ENCODE results near the gene PEX11G.
"Not testable (repeated sequence)": the region's sequence is repeated elsewhere in the genome, so short reads cannot be mapped to it uniquely, and the experiment has no call there.

PEX11G gene

GRCh38 chr19:7463575-7463974 is 25.3 kb downstream of the PEX11G start:
- no peak for DNase-seq

GRCh38 chr19:7461841-7462629 is 26.8 kb downstream of the PEX11G start:
- no peak for DNase-seq

- DNase-seq: no peak
Observed at GRCh38 chr19:7460562-7460966, 28.3 kb downstream of the PEX11G start.

- DNase-seq: no peak
Observed at GRCh38 chr19:7459773-7460172, 29.1 kb downstream of the PEX11G start.

GRCh38 chr19:7458675-7459074 is 30.2 kb downstream of the PEX11G start:
- no peak for DNase-seq

DNA sequence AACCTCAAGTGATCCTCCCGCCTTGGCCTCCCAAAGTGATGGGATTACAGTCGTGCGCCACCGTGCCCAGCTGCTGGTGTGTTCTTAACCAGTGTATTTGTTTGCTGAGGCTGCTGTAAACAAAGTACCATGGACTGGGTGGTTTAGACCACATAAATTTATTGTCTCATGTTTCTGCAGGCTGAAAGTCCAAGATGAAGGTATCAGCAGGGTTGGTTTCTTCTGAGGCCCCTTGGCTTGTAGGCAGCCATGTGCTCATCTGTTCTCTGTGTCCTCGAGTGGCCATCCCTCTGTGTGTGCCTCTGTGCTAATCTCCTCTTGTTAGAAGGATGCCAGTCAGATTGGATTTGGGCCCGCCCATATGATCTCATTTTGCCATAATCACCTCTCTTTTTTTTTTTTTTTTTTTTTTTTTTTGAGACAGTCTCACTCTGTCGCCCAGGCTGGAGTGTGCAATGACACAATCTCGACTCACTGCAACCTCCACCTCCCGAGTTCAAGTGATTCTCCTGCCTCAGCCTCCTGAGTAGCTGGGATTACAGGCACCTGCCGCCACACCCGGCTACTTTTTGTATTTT is 31.8 kb downstream of the PEX11G start:
- peak in 1 of 2 experiments; percentile 15 for DNase-seq

DNA sequence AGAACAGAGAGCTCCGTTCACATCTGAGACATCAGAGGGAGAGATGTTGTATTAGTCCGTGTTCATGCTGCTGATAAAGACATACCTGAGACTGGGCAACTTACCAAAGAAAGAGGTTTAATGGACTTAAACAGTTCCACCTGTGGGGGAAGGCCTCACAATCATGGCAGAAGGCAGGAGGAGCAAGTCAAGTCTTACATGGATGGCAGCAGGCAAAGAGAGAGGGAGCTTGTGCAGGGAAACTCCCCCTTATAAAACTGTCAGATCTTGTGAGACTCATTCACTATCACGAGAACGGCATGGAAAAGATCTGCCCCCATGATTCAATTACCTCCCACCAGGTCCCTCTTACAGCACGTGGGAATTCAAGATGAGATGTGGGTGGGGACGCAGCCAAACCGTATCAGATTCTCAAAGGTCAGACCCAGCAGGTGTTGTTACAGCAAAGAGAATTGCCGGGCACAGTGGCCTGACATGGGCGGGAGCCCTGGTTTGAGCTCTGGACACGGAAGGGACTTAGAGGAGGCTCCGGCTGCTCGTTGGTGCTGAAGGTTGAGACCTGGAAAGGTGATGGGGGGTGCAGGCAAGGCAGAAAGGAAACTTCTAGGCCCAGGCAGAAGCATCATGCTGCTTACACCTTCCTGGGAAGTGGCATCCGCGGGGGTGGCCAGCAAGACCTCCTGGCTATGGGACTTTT is 33.1 kb downstream of the PEX11G start:
- no peak for DNase-seq

DNA sequence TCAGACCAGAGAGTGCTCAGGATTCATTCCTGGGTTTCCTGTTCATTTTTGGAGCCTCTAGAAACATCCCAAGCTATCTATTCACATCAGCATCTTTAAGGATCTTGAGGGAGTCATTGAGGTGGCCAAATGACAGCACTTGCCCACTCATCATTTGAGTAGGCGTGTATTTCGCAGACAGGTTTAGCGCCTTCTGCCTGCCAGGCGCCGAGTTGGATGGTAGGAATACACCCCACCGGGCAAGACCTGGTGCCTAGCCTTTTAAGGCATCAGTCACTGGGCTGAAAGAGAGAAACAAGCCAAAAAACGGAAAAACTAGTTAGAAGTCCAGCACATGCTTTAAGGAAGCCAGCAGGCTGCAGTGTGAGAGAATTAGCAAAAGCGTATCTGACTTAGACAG is 33.8 kb downstream of the PEX11G start:
- DNase-seq: no peak

GRCh38 chr19:7450243-7451223 is 38.3 kb downstream of the PEX11G start:
- DNase-seq: no peak

DNA sequence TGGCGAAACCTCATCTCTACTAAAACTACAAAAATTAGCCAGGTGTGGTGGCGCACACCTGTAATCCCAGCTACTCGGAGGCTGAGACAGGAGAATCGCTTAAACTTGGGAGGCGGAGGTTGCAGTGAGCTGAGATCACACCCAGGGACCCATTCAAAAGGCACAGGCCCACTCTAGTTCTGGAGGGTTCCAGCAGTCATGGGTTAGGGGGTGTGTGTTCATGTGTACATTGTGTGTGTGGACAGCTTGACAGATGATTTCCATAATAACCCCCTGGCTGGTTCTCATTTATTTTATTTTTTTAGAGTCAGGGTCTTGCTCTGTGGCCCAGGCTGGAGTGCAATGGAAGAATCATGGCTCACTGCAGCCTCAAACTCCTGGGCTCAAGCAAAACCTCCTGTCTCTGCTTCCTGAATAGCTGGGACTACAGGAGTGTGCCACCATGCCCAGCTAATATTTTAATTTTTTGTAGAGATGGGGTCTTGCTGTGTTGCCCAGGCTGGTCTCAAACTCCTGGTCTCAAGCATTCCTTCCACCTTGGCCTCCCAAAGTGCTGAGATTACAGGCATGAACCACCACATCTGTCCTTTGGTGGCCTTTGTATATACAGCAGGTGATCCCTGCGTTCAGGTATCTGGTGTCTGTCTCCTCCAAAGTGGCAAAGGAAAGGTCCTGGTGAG is 39.3 kb downstream of the PEX11G start:
- DNase-seq: not testable (repeated sequence)

GRCh38 chr19:7447648-7448047 is 41.2 kb downstream of the PEX11G start:
- DNase-seq: no peak

GRCh38 chr19:7445104-7445503 is 43.7 kb downstream of the PEX11G start:
- no peak for DNase-seq

GRCh38 chr19:7444042-7444441 is 44.8 kb downstream of the PEX11G start:
- no peak for DNase-seq

- DNase-seq: no peak
Observed at GRCh38 chr19:7442423-7442822, 46.4 kb downstream of the PEX11G start.

- no peak for DNase-seq
Observed at GRCh38 chr19:7441468-7442146, 47.2 kb downstream of the PEX11G start.

GRCh38 chr19:7440188-7440975 is 48.5 kb downstream of the PEX11G start:
- DNase-seq: no peak

- no peak for DNase-seq
Observed at GRCh38 chr19:7435586-7435985, 53.2 kb downstream of the PEX11G start.

DNA sequence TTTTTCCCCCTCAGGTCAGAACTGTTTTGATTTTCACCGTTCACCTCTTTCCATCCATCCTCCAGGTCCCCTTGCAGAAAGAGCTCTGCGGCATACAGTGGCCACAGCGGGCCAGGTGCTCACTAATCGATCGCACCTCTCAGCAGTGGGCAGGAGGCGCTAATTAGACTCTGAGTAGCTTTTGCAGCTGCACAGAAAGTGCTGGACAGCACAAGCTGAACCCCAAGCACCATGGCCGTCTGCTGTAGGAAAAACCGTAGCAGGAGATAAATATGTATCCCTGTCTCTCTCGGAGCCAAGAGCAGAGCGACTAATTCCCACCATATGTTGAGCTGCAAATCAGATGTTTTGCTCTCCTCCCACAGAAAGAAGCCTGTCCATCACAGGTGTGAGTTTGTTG is 54.4 kb downstream of the PEX11G start:
- no peak for DNase-seq

- not testable (repeated sequence) for DNase-seq
Observed at GRCh38 chr19:7433456-7433855, 55.4 kb downstream of the PEX11G start.

GRCh38 chr19:7429638-7430282 is 59.1 kb downstream of the PEX11G start:
- DNase-seq: no peak

Measured in activated CD4-positive, alpha-beta T cell treated with anti-CD3 and anti-CD28 coated beads, Interleukin-2, amount 50 U/mL, for 48 hours (primary cell).